GM18498 (cell line): ENCODE data around the gene PTH.

Source experiments
- ATAC-seq: cut with Tn5 transposase; IDR thresholded peaks from one replicate; pipeline ENCODE4 v1.9.1; 2021; ENCODE audit warnings: mild to moderate bottlenecking, moderate library complexity; ENCODE audit not compliant: unreplicated experiment

The PTH gene

GRCh38 chr11:13450832-13451397 is 44.9 kb downstream of the PTH start:
- ATAC-seq = peak; percentile 70

GRCh38 chr11:13449522-13449921 is 46.3 kb downstream of the PTH start:
- ATAC-seq = no peak

DNA sequence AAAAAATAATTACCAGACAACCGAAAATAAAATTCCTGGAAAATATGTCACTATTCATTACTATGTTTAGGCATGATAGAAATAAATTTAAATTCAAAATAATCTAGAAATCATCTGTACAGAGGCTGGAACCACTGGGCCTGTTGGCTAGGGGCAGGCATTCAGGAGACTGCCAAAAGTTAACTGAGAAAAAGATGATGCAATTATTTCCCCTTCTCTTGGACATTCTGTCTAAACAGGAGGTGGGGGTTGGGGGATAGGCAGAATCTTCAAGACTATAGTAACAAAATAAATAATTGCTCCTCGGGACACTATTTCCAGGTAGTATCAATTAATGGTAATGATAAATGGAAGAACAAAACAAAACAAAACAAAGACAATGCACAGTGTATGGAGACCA is 46.9 kb downstream of the PTH start:
- no peak for ATAC-seq

GRCh38 chr11:13446444-13446843 is 49.4 kb downstream of the PTH start:
- ATAC-seq = no peak

- no peak for ATAC-seq
Observed at GRCh38 chr11:13445588-13445987, 50.2 kb downstream of the PTH start.
